ENCODE measurements around the gene NMRK1. TPM values are rescaled to one million over a fixed set of nuclear protein-coding genes. Genes with fewer than 3 reads are reported as not detected.

The NMRK1 gene
- polyA plus RNA-seq, 2 donors = 39.2 to 127 TPM

- Histone ChIP-seq H3K36me3 (ENCODE audit: control insufficient read depth in 2 of 2, insufficient read depth in 2 of 2, low read length in 1 of 2) (no peaks in the 10 kb centered on the region), H3K9me3 (ENCODE audit: control insufficient read depth in 2 of 2, insufficient read depth in 1 of 2, low read depth in 1 of 2, low read length in 1 of 2) (no peaks in the 10 kb centered on the region), H3K27ac (ENCODE audit: low read depth in 2 of 2, low read length in 1 of 2) (peak overlapping the region; percentile 97 to 99), H3K4me3 (ENCODE audit: low read depth in 1 of 2, low read length in 2 of 2) (peak overlapping the region; percentile 68 to 75), H3K4me1 (ENCODE audit: control insufficient read depth in 2 of 2, insufficient read depth in 2 of 2, low read length in 1 of 2) (peaks cover 0 to 2% of the 10 kb centered on the region in 2 donors), H3K27me3 (ENCODE audit: control insufficient read depth in 1 of 2, insufficient read depth in 2 of 2, low read length in 2 of 2) (no peaks in the 10 kb centered on the region)
- WGBS, 2 donors = 0% methylated on average over 43 of the region's 43 CpGs
These were observed 854 bp upstream of the NMRK1 start for GRCh38 chr9:75088646-75089372.

- Histone ChIP-seq H3K9me3 (ENCODE audit: control insufficient read depth in 2 of 2, insufficient read depth in 1 of 2, low read depth in 1 of 2, low read length in 1 of 2) (no peaks in the 10 kb centered on the region), H3K4me3 (ENCODE audit: low read depth in 1 of 2, low read length in 2 of 2) (peak overlapping the region; percentile 75 to 84), H3K27me3 (ENCODE audit: control insufficient read depth in 1 of 2, insufficient read depth in 2 of 2, low read length in 2 of 2) (no peaks in the 10 kb centered on the region), H3K36me3 (ENCODE audit: control insufficient read depth in 2 of 2, insufficient read depth in 2 of 2, low read length in 1 of 2) (no peaks in the 10 kb centered on the region), H3K27ac (ENCODE audit: low read depth in 2 of 2, low read length in 1 of 2) (peak overlapping the region; percentile 99), H3K4me1 (ENCODE audit: control insufficient read depth in 2 of 2, insufficient read depth in 2 of 2, low read length in 1 of 2) (peaks cover 2 to 4% of the 10 kb centered on the region in 2 donors)
- WGBS, 2 donors = 2 to 3% methylated on average over 20 of the region's 20 CpGs
These were observed 599 bp downstream of the NMRK1 start for GRCh38 chr9:75087289-75087823.

GRCh38 chr9:75086541-75087288 is 1.2 kb downstream of the NMRK1 start:
- 17 to 20% methylated on average over 16 of the region's 16 CpGs for WGBS, 2 donors
- H3K4me3 ChIP-seq (ENCODE audit: low read depth in 1 of 2, low read length in 2 of 2) = peak overlapping the region; percentile 75 to 84
- peaks cover 2 to 4% of the 10 kb centered on the region in 2 donors for H3K4me1 ChIP-seq (ENCODE audit: control insufficient read depth in 2 of 2, insufficient read depth in 2 of 2, low read length in 1 of 2)
- no peaks in the 10 kb centered on the region for H3K9me3 ChIP-seq (ENCODE audit: control insufficient read depth in 2 of 2, insufficient read depth in 1 of 2, low read depth in 1 of 2, low read length in 1 of 2)
- H3K27me3 ChIP-seq (ENCODE audit: control insufficient read depth in 1 of 2, insufficient read depth in 2 of 2, low read length in 2 of 2) = no peaks in the 10 kb centered on the region
- peaks cover 0 to under 1% of the 10 kb centered on the region in 2 donors for H3K36me3 ChIP-seq (ENCODE audit: control insufficient read depth in 2 of 2, insufficient read depth in 2 of 2, low read length in 1 of 2)
- peak overlapping the region; percentile 90 to 99 for H3K27ac ChIP-seq (ENCODE audit: low read depth in 2 of 2, low read length in 1 of 2)

GRCh38 chr9:75085640-75086039 is 2.3 kb downstream of the NMRK1 start:
- Histone ChIP-seq H3K36me3 (ENCODE audit: control insufficient read depth in 2 of 2, insufficient read depth in 2 of 2, low read length in 1 of 2) (peaks cover 0 to 4% of the 10 kb centered on the region in 2 donors), H3K27ac (ENCODE audit: low read depth in 2 of 2, low read length in 1 of 2) (peak overlapping the region; percentile 80 to 99), H3K4me3 (ENCODE audit: low read depth in 1 of 2, low read length in 2 of 2) (peak overlapping the region in 1 of 2 donors; percentile 75), H3K9me3 (ENCODE audit: control insufficient read depth in 2 of 2, insufficient read depth in 1 of 2, low read depth in 1 of 2, low read length in 1 of 2) (no peaks in the 10 kb centered on the region), H3K27me3 (ENCODE audit: control insufficient read depth in 1 of 2, insufficient read depth in 2 of 2, low read length in 2 of 2) (no peaks in the 10 kb centered on the region), H3K4me1 (ENCODE audit: control insufficient read depth in 2 of 2, insufficient read depth in 2 of 2, low read length in 1 of 2) (peaks cover 2 to 4% of the 10 kb centered on the region in 2 donors)
- 61 to 69% methylated on average over 1 of the region's 1 CpG for WGBS, 2 donors

GRCh38 chr9:75084081-75084672 is 3.8 kb downstream of the NMRK1 start:
- 58 to 62% methylated on average over 5 of the region's 5 CpGs for WGBS, 2 donors
- Histone ChIP-seq H3K27me3 (ENCODE audit: control insufficient read depth in 1 of 2, insufficient read depth in 2 of 2, low read length in 2 of 2) (no peaks in the 10 kb centered on the region), H3K36me3 (ENCODE audit: control insufficient read depth in 2 of 2, insufficient read depth in 2 of 2, low read length in 1 of 2) (peaks cover 0 to 7% of the 10 kb centered on the region in 2 donors), H3K4me1 (ENCODE audit: control insufficient read depth in 2 of 2, insufficient read depth in 2 of 2, low read length in 1 of 2) (peaks cover 2 to 4% of the 10 kb centered on the region in 2 donors), H3K27ac (ENCODE audit: low read depth in 2 of 2, low read length in 1 of 2) (peak overlapping the region in 1 of 2 donors; percentile 75), H3K4me3 (ENCODE audit: low read depth in 1 of 2, low read length in 2 of 2) (no peak overlapping the region), H3K9me3 (ENCODE audit: control insufficient read depth in 2 of 2, insufficient read depth in 1 of 2, low read depth in 1 of 2, low read length in 1 of 2) (no peaks in the 10 kb centered on the region)

GRCh38 chr9:75083188-75083970 is 4.6 kb downstream of the NMRK1 start:
- H3K4me3 ChIP-seq (ENCODE audit: low read depth in 1 of 2, low read length in 2 of 2) = no peak overlapping the region
- peaks cover 2 to 4% of the 10 kb centered on the region in 2 donors for H3K4me1 ChIP-seq (ENCODE audit: control insufficient read depth in 2 of 2, insufficient read depth in 2 of 2, low read length in 1 of 2)
- H3K36me3 ChIP-seq (ENCODE audit: control insufficient read depth in 2 of 2, insufficient read depth in 2 of 2, low read length in 1 of 2) = peaks cover 0 to 7% of the 10 kb centered on the region in 2 donors
- H3K9me3 ChIP-seq (ENCODE audit: control insufficient read depth in 2 of 2, insufficient read depth in 1 of 2, low read depth in 1 of 2, low read length in 1 of 2) = no peaks in the 10 kb centered on the region
- peak overlapping the region; percentile 41 to 85 for H3K27ac ChIP-seq (ENCODE audit: low read depth in 2 of 2, low read length in 1 of 2)
- WGBS, 2 donors = 39 to 42% methylated on average over 12 of the region's 12 CpGs
- no peaks in the 10 kb centered on the region for H3K27me3 ChIP-seq (ENCODE audit: control insufficient read depth in 1 of 2, insufficient read depth in 2 of 2, low read length in 2 of 2)

- WGBS, 2 donors = 65 to 76% methylated on average over 2 of the region's 2 CpGs
- peaks cover 0 to 8% of the 10 kb centered on the region in 2 donors for H3K36me3 ChIP-seq (ENCODE audit: control insufficient read depth in 2 of 2, insufficient read depth in 2 of 2, low read length in 1 of 2)
- no peaks in the 10 kb centered on the region for H3K27me3 ChIP-seq (ENCODE audit: control insufficient read depth in 1 of 2, insufficient read depth in 2 of 2, low read length in 2 of 2)
- no peaks in the 10 kb centered on the region for H3K9me3 ChIP-seq (ENCODE audit: control insufficient read depth in 2 of 2, insufficient read depth in 1 of 2, low read depth in 1 of 2, low read length in 1 of 2)
- H3K27ac ChIP-seq (ENCODE audit: low read depth in 2 of 2, low read length in 1 of 2) = no peak overlapping the region
- no peak overlapping the region for H3K4me3 ChIP-seq (ENCODE audit: low read depth in 1 of 2, low read length in 2 of 2)
- peaks cover 2 to 4% of the 10 kb centered on the region in 2 donors for H3K4me1 ChIP-seq (ENCODE audit: control insufficient read depth in 2 of 2, insufficient read depth in 2 of 2, low read length in 1 of 2)
These were observed 6.3 kb downstream of the NMRK1 start for GRCh38 chr9:75081632-75082031.

GRCh38 chr9:75072895-75073294 is 15.1 kb downstream of the NMRK1 start:
- Histone ChIP-seq H3K27me3 (ENCODE audit: control insufficient read depth in 1 of 2, insufficient read depth in 2 of 2, low read length in 2 of 2) (no peaks in the 10 kb centered on the region), H3K36me3 (ENCODE audit: control insufficient read depth in 2 of 2, insufficient read depth in 2 of 2, low read length in 1 of 2) (peaks cover 0 to 9% of the 10 kb centered on the region in 2 donors), H3K27ac (ENCODE audit: low read depth in 2 of 2, low read length in 1 of 2) (no peak overlapping the region), H3K4me3 (ENCODE audit: low read depth in 1 of 2, low read length in 2 of 2) (no peak overlapping the region), H3K9me3 (ENCODE audit: control insufficient read depth in 2 of 2, insufficient read depth in 1 of 2, low read depth in 1 of 2, low read length in 1 of 2) (no peaks in the 10 kb centered on the region), H3K4me1 (ENCODE audit: control insufficient read depth in 2 of 2, insufficient read depth in 2 of 2, low read length in 1 of 2) (no peaks in the 10 kb centered on the region)
- WGBS, 2 donors = 96 to 99% methylated on average over 4 of the region's 4 CpGs
